NB4 (cell line): Measurements from ENCODE around the gene NOS3.

Experiments
- POLR2A ChIP-seq: IDR thresholded peaks from 2 replicates; pipeline ENCODE4 v1.6.1; 2011; ENCODE audit warnings: mild to moderate bottlenecking; ENCODE audit not compliant: insufficient read length; ENCODE audit errors: extremely low read depth
- TF ChIP-seq, protein P1 (sequence below): IDR thresholded peaks from 2 replicates; pipeline ENCODE4 v1.6.1; 2011; ENCODE audit warnings: low read depth, low read length
- TF ChIP-seq, protein P2 (sequence below): IDR thresholded peaks from one replicate; pipeline ENCODE4 v1.5.1; 2012; ENCODE audit warnings: low read depth, low read length

DNA sequence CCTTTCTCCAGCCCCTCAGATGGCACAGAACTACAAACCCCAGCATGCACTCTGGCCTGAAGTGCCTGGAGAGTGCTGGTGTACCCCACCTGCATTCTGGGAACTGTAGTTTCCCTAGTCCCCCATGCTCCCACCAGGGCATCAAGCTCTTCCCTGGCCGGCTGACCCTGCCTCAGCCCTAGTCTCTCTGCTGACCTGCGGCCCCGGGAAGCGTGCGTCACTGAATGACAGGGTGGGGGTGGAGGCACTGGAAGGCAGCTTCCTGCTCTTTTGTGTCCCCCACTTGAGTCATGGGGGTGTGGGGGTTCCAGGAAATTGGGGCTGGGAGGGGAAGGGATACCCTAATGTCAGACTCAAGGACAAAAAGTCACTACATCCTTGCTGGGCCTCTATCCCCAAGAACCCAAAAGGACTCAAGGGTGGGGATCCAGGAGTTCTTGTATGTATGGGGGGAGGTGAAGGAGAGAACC lies 2.1 kb downstream of the NOS3 start:
- no peak for TF ChIP-seq POLR2A
- TF ChIP-seq, protein P1, sequence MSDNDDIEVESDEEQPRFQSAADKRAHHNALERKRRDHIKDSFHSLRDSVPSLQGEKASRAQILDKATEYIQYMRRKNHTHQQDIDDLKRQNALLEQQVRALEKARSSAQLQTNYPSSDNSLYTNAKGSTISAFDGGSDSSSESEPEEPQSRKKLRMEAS = 0 out of 2 replicates have a peak, but pooled peaks have one; percentile 14
- TF ChIP-seq, protein P2, sequence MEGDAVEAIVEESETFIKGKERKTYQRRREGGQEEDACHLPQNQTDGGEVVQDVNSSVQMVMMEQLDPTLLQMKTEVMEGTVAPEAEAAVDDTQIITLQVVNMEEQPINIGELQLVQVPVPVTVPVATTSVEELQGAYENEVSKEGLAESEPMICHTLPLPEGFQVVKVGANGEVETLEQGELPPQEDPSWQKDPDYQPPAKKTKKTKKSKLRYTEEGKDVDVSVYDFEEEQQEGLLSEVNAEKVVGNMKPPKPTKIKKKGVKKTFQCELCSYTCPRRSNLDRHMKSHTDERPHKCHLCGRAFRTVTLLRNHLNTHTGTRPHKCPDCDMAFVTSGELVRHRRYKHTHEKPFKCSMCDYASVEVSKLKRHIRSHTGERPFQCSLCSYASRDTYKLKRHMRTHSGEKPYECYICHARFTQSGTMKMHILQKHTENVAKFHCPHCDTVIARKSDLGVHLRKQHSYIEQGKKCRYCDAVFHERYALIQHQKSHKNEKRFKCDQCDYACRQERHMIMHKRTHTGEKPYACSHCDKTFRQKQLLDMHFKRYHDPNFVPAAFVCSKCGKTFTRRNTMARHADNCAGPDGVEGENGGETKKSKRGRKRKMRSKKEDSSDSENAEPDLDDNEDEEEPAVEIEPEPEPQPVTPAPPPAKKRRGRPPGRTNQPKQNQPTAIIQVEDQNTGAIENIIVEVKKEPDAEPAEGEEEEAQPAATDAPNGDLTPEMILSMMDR = no peak
